ENCODE measurements around the gene ASPRV1.

Gene ASPRV1

DNA sequence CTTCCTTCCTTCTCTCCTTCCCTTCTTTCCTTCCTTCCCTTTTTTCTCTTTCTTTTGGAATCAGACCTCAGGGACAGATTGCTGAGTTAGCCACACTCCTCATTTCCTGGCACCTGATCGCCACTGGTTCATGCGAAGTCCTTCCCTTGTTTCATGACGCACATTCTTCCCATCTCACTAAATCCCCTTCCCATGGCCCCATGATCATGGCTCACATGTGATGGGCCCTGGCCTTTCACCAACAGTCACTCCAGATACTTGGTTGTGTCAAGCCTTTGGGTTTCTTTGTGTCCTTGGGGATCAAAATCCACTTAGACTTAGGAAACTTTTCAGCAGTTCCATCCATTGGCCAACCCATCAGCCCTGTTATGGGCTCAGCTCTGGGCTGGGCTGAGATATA is 23.8 kb upstream of the ASPRV1 start:
- DNase-seq (ENCODE audit: low spot score) (no peak), ATAC-seq (ENCODE audit: low read depth) (no peak)

GRCh38 chr2:69983392-69983966 is 22.0 kb upstream of the ASPRV1 start:
- DNase-seq (ENCODE audit: low spot score) (no peak), ATAC-seq (ENCODE audit: low read depth) (no peak)
- Histone ChIP-seq H3K9me3 (ENCODE audit: severe bottlenecking) (no peaks in the 10 kb centered on the region), H3K27ac (ENCODE audit: poor library complexity, severe bottlenecking) (no peak overlapping the region), H3K36me3 (ENCODE audit: low read depth) (no peaks in the 10 kb centered on the region), H3K27me3 (ENCODE audit: insufficient read depth, poor library complexity, severe bottlenecking) (no peaks in the 10 kb centered on the region), H3K4me1 (ENCODE audit: insufficient read depth, poor library complexity, severe bottlenecking) (peaks cover 5% of the 10 kb centered on the region), H3K4me3 (ENCODE audit: severe bottlenecking) (no peak overlapping the region)
- no peak for TF ChIP-seq CTCF (IDR thresholded peaks at IDR 0.05; ENCODE audit: poor library complexity, severe bottlenecking)

More for the DNA sequence above, 23.8 kb upstream of the ASPRV1 start:
- Histone ChIP-seq H3K4me1 (ENCODE audit: insufficient read depth, poor library complexity, severe bottlenecking) (peaks cover 13% of the 10 kb centered on the region), H3K9me3 (ENCODE audit: severe bottlenecking) (peaks cover 3% of the 10 kb centered on the region), H3K27me3 (ENCODE audit: insufficient read depth, poor library complexity, severe bottlenecking) (no peaks in the 10 kb centered on the region), H3K4me3 (ENCODE audit: severe bottlenecking) (no peak overlapping the region), H3K27ac (ENCODE audit: poor library complexity, severe bottlenecking) (no peak overlapping the region), H3K36me3 (ENCODE audit: low read depth) (no peaks in the 10 kb centered on the region)
- TF ChIP-seq CTCF (IDR thresholded peaks at IDR 0.05; ENCODE audit: poor library complexity, severe bottlenecking), result no peak

DNA sequence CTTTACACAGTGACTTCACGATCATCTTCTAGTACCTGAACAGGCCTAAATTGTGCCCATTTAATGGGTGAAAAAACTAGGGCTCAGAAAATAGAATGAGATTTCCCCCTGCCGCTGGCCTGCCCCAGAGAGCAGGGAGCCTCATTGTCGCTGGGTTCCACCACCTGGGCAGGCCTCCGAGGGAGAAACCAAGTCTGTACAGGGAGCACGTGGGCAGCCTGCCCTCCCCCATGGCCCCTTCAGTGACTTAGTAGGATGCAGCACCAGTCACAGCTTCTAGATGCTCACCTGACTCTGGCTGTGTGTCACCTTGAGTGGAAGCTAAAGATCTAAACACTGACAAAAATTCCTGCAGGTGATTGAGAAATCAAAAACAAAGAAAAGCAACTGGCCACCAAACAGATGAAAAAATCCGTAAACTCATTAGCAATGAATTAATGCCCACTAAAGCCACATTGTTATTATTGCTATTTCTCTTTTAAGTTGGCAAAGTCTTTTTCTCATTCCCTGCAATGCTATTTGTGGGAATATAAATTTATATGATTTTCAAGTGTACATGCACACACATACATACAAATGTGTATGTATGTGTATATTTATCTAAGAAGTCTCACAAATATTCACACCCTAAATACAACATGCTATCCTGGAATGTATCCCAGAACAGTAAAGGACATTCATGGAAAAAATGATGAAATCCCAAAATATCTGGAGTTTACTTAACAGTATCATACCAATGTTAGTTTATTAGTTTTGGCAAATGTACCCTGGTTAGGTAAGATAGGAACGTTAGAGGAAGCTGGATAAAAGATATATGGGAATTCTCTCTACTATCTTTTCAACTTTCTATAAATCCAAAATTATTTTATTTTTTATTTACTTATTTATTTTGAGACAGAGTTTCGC is 18.7 kb upstream of the ASPRV1 start:
- no peak overlapping the region for H3K27ac ChIP-seq (ENCODE audit: poor library complexity, severe bottlenecking)
- H3K4me1 ChIP-seq (ENCODE audit: insufficient read depth, poor library complexity, severe bottlenecking), result peaks cover 5% of the 10 kb centered on the region
- no peak overlapping the region for H3K4me3 ChIP-seq (ENCODE audit: severe bottlenecking)
- H3K9me3 ChIP-seq (ENCODE audit: severe bottlenecking), result no peaks in the 10 kb centered on the region
- ATAC-seq (ENCODE audit: low read depth), result peak; percentile 33; the same call in 1 of the 3 replicates
- TF ChIP-seq CTCF (IDR thresholded peaks at IDR 0.05; ENCODE audit: poor library complexity, severe bottlenecking), result no peak
- no peaks in the 10 kb centered on the region for H3K36me3 ChIP-seq (ENCODE audit: low read depth)
- H3K27me3 ChIP-seq (ENCODE audit: insufficient read depth, poor library complexity, severe bottlenecking), result no peaks in the 10 kb centered on the region
- no peak for DNase-seq (ENCODE audit: low spot score)

- Histone ChIP-seq H3K27me3 (ENCODE audit: insufficient read depth, poor library complexity, severe bottlenecking) (no peaks in the 10 kb centered on the region), H3K4me1 (ENCODE audit: insufficient read depth, poor library complexity, severe bottlenecking) (peaks cover 5% of the 10 kb centered on the region), H3K36me3 (ENCODE audit: low read depth) (no peaks in the 10 kb centered on the region), H3K9me3 (ENCODE audit: severe bottlenecking) (no peaks in the 10 kb centered on the region), H3K4me3 (ENCODE audit: severe bottlenecking) (no peak overlapping the region), H3K27ac (ENCODE audit: poor library complexity, severe bottlenecking) (no peak overlapping the region)
- ATAC-seq (ENCODE audit: low read depth) (no peak), DNase-seq (ENCODE audit: low spot score) (no peak)
- no peak for TF ChIP-seq CTCF (IDR thresholded peaks at IDR 0.05; ENCODE audit: poor library complexity, severe bottlenecking)
These were observed 16.6 kb upstream of the ASPRV1 start for GRCh38 chr2:69977906-69978482.

Data from RWPE2 (cell line).